Limb (tissue), 2 donors: ENCODE measurements around the gene PYHIN1.

Experiments
- DNase-seq, 2 donors: peaks; one replicate each; pipeline ENCODE4 v3.0.0-alpha.2; 2016; ENCODE audit errors: extremely low spot score in 2 of 2

PYHIN1 gene

GRCh38 chr1:159014003-159014571 is 82.7 kb downstream of the PYHIN1 start:
- no peak for DNase-seq

- no peak for DNase-seq
These were observed 83.5 kb downstream of the PYHIN1 start for GRCh38 chr1:159014851-159015250.

- no peak for DNase-seq
These were observed 84.1 kb downstream of the PYHIN1 start for GRCh38 chr1:159015440-159015909.

- no peak for DNase-seq
These were observed 92.4 kb downstream of the PYHIN1 start for GRCh38 chr1:159023723-159024122.

- DNase-seq, result no peak
These were observed 93.7 kb downstream of the PYHIN1 start for GRCh38 chr1:159025043-159025442.
